Frontal cortex (tissue), 4 donors: ENCODE data around the gene VMP1. TPM values are rescaled to one million over a fixed set of nuclear protein-coding genes. Genes with fewer than 3 reads are reported as not detected.
"Not testable (repeated sequence)": the region's sequence is repeated elsewhere in the genome, so short reads cannot be mapped to it uniquely, and the experiment has no call there.

Experiments used
- DNase-seq, 2 donors: peaks; one replicate each; pipeline ENCODE4 v3.0.0; 2012; ENCODE audit warnings: low spot score in 2 of 2
- FAIRE-seq: peaks from 2 replicates; lab custom pipeline; 2012; peaks lifted over from hg19 to GRCh38; lab: Jason Lieb, UNC
- total RNA-seq: library from RNA; depleted of rRNA; stranded (reverse); fragments of >200 nt; gene quantifications from one replicate; pipeline ENCODE4 v1.2.3, GENCODE V29; 2014
- donor health status: control.
- donor health status: control.
- donor health status: control.

VMP1 gene
- total RNA-seq, 1 donor from 2014 or later, result 241 TPM

DNA sequence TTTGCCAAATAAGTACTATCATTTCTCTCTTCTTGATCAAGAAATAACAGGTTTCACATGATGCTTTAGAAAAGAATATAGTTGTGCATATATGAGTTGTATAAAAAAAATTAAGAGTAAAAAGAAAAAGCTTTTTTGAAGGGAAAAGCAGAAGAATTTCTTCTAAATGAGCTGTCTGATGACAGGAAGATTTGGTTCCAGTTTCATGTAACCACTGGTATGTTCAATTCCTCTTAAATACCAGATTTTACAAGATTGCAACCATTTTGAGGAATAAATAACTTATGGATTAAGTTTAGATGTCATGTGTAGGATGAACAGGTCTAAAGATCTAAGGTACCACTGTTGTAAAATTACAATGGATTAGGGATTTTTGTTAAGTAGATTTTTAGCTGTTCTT is 45.0 kb downstream of the VMP1 start:
- DNase-seq, result no peak
- FAIRE-seq, result no peak

- DNase-seq (no peak), FAIRE-seq (no peak)
Measured at GRCh38 chr17:59752922-59753321, 45.5 kb downstream of the VMP1 start.

GRCh38 chr17:59753522-59754467 is 46.3 kb downstream of the VMP1 start:
- DNase-seq, result peak; percentile 19 to 54
- peak; percentile 67 for FAIRE-seq

GRCh38 chr17:59754552-59754951 is 47.1 kb downstream of the VMP1 start:
- DNase-seq (no peak), FAIRE-seq (no peak)

DNA sequence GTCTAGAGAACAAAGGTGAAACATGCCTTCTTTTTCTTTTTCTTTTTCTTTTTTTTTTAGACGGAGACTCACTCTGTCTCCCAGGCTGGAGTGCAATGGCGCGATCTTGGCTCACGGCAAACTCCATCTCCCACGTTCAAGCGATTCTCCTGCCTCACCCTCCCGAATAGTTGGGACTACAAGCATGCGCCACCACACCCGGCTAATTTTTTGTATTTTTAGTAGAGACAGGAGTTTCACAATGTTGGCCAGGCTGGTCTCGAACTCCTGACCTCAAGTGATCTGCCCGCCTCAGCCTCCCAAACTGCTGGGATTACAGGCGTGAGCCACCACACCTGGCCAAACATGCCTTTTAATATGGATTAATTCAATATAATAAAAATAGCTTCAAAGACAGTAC is 47.6 kb downstream of the VMP1 start:
- DNase-seq, FAIRE-seq: not testable (repeated sequence)

GRCh38 chr17:59756236-59756818 is 48.9 kb downstream of the VMP1 start:
- FAIRE-seq (no peak), DNase-seq (no peak)

DNA sequence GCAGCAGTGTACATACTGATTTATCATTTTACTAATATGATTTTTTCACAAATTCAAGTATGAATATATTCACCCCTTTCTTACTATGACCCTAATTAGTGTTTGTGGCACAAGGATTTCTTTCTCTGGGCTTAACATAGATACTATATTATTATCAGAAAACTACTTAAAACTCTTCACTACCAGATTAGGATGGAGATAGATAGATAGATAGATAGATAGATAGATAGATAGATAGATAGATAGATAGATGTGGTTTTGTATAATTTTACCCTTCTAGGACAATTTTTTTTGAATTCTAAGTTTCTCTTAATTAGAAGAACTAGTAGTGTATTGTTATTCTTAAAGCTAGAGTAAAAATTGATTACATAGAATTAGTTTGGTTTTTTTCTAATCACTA is 49.6 kb downstream of the VMP1 start:
- DNase-seq (no peak), FAIRE-seq (no peak)

DNA sequence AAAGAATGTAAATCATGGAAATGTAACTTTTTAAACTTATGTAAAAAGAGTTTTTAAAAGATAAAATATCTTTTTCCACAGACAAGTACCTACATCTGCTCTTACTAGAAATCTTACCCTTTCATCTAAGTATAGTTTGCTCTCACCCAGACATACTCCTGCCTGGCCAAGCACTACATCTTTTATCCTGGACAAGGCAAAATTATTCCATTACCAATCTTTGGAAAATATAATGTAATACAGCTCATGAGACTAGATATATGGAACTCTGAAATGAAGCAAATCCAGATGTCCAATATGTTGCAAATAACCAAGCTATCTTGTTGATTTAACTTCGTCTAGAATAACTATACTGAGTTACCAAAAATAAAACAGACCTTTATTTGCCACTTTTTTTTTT is 50.0 kb downstream of the VMP1 start:
- FAIRE-seq (no peak), DNase-seq (no peak)

- FAIRE-seq (no peak), DNase-seq (no peak)
Measured at GRCh38 chr17:59757881-59758385, 50.5 kb downstream of the VMP1 start.

DNA sequence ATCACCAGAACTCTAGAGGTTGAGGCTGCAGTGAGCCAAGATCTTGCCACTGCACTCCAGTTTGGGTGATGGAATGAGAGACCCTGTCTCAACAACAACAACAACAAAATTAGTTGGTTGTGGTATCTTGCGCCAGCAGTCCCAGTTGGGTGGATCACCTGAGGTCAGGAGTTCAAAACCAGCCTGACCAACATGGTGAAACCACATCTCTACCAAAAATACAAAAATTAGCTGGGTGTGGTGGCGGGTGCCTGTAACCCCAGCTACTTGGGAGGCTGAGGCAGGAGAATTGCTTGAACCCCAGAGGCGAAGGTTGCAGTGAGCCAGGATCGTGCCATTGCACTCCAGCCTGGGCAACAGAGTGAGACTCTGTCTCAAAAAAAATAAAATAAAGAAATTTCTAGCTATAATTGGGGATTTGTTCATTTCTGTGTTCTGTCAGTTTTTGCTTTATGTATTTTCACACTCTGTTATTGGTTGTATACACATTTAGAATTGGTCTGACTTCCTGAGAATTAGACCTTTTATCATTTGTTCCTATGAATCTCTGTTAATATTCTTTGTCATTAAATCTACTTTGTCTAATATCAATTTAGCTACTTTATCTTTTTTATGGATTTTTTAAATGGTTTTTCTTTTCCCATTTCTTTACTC is 51.7 kb downstream of the VMP1 start:
- DNase-seq, FAIRE-seq: not testable (repeated sequence)

GRCh38 chr17:59760160-59760559 is 52.7 kb downstream of the VMP1 start:
- FAIRE-seq (no peak), DNase-seq (no peak)

DNA sequence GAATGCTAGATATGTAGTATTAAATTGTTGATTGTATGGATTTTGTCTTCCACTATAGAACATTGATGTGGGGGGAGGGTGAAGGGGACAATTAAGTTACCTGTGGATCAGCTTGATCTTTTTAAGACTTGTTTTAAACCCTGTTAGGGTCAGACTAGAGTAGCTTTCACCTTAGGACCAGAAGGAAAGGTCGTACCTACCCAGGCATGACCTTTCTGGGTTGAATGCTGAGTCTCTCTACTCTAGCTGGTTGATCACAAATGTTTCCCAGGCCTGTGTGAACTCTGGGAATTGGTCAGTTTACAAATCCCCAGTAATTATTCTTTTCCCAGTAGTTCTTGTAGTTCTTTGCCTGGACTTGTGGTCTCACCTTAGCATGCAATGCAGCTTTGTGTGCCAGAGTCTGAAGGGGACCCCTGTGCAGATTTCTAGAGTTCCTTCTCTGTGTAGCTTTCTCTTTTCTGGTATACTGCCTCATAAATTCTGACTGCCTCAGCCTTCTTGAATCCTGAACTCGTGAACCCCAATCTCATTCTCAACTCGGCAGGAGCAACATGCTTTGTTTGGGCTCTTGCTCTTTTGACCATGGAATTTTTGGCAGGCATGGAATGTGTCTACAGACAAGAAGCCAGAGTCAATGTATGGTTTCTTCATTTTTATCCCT is 54.1 kb downstream of the VMP1 start:
- no peak for DNase-seq
- no peak for FAIRE-seq

- DNase-seq (no peak), FAIRE-seq (peak; percentile 52)
Measured at GRCh38 chr17:59762049-59762823, 54.8 kb downstream of the VMP1 start.

DNA sequence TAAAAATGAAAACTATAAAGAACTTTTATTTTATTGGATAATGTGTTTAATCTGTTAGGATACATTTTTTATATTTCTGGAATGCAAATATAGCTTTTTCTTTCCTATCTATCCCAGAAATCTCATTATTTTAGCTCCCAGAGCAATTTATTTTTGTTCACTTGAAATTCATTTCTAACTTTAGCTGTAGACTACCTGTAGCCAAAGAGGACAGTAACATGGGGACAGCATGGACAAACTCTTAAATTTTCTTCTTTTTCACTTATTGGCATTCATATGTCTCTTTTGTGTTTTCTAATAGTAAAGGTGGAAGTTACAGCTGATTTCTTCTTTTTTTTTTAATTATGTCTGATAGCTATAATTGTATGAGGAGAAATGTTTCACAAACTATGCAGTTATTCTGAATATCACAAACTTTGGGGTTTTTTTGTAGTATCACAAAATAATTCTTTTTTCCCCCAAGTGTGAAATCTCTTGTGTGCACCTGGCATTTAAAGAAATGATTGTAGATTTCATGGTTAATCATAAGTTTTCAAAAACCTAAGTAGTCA is 55.4 kb downstream of the VMP1 start:
- FAIRE-seq, result no peak
- no peak for DNase-seq

DNA sequence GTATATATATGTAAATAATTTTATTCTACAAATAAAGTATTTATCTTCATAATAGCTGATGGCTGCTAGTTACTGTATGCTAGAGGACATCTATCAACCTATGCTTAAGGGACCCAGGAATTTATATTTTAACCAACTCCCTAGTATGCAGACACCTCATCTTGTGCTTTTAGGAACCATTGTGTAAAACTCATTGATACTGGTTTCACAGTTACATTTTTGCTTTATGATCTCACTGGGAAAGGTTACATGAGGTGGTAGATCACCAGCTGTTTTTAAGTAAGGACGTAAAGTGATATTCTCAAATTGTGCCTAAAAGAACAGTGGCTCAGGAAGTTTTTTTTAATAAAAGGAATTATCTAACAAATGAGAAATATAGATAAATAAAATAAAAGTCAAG is 56.4 kb downstream of the VMP1 start:
- DNase-seq (no peak), FAIRE-seq (no peak)

DNA sequence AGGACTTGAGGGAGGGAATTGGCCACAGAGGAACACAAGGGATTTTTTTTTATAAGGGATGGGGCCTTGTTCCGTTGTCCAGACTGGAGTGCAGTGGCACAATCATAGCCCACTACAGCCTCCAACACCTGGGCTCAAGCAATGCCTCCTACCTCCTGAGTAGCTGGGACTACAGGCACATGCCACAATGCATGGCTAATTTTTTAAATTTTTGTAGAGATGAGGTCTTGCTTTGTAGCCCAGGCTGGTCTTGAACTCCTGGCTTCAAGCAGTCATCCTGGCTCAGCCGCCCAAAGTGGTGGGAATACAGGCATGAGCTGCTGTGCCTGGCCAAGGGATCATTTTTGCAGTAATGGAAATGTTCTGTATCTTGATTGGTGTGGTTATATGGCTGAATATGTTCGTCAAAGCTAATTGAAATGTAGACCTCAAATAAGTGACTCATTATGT is 56.9 kb downstream of the VMP1 start:
- FAIRE-seq (no peak), DNase-seq (no peak)

DNA sequence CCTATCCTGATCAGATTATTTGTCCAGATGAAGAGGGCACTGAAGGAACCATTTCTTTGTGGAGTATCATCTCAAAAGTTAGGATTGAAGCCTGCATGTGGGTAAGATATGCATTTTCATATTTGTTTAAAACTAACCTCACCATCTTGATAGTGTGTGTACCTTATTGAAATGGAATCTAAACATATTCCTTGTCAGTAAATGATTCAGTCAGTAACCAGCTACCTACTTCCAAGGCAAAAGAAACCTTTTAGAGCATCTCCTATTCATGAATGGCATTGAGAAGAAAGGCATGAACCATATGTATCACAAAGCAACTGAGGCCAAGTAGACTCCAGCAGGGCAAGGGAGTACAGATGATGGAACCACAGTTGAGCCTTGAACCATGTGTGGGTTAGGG is 57.6 kb downstream of the VMP1 start:
- no peak for FAIRE-seq
- DNase-seq, result no peak

GRCh38 chr17:59766491-59766890 is 59.0 kb downstream of the VMP1 start:
- FAIRE-seq, result no peak
- no peak for DNase-seq

- DNase-seq, result no peak
Measured at GRCh38 chr17:59767176-59767575, 59.7 kb downstream of the VMP1 start.

More at GRCh38 chr17:59767176-59767575, 59.7 kb downstream of the VMP1 start:
- FAIRE-seq, result no peak
